Liver (tissue), 9 donors: ENCODE results near the gene GAGE12C. TPM values are rescaled to one million over a fixed set of nuclear protein-coding genes. Genes with fewer than 3 reads are reported as not detected.
"Not testable (repeated sequence)": the region's sequence is repeated elsewhere in the genome, so short reads cannot be mapped to it uniquely, and the experiment has no call there.

Experiments used
- DNase-seq: peaks from one replicate; pipeline ENCODE4 v3.0.0-alpha.2; 2017; ENCODE audit warnings: low spot score
- H3K27ac ChIP-seq, 2 donors: one replicate each; pipeline ENCODE4 v1.7.0; 2013; ENCODE audit warnings: inconsistent platforms in 2 of 2, low read length in 2 of 2, control low read depth in 1 of 2, low read depth in 1 of 2, mild to moderate bottlenecking in 1 of 2
- H3K27me3 ChIP-seq, 4 donors: one replicate each; pipeline versions ENCODE4 v1.6.1 to v1.7.0; 2013; ENCODE audit warnings: low read length in 3 of 4, inconsistent platforms in 1 of 4, mild to moderate bottlenecking in 1 of 4, moderate library complexity in 1 of 4; ENCODE audit not compliant: control insufficient read depth in 4 of 4, insufficient read depth in 4 of 4
- H3K36me3 ChIP-seq, 4 donors: one replicate each; pipeline versions ENCODE4 v1.6.1 to v1.7.0; 2013; ENCODE audit warnings: low read length in 3 of 4, mild to moderate bottlenecking in 3 of 4, low read depth in 1 of 4, moderate library complexity in 1 of 4; ENCODE audit not compliant: control insufficient read depth in 4 of 4, insufficient read depth in 3 of 4
- H3K4me1 ChIP-seq, 4 donors: one replicate each; pipeline versions ENCODE4 v1.6.1 to v1.7.0; 2013; ENCODE audit warnings: low read length in 3 of 4, mild to moderate bottlenecking in 3 of 4, moderate library complexity in 1 of 4; ENCODE audit not compliant: control insufficient read depth in 4 of 4, insufficient read depth in 4 of 4
- H3K4me3 ChIP-seq, 3 donors: one replicate each; pipeline versions ENCODE4 v1.6.1 to v1.7.0; 2013; ENCODE audit warnings: low read length in 3 of 3, control low read depth in 1 of 3, low read depth in 1 of 3, mild to moderate bottlenecking in 1 of 3
- H3K9ac ChIP-seq, 2 donors: one replicate each; pipeline ENCODE4 v1.7.0; 2013; ENCODE audit warnings: low read length in 2 of 2, mild to moderate bottlenecking in 2 of 2, moderate library complexity in 2 of 2, control low read depth in 1 of 2, low read depth in 1 of 2
- H3K9me3 ChIP-seq, 4 donors: one replicate each; pipeline versions ENCODE4 v1.6.1 to v1.7.0; 2013; ENCODE audit warnings: low read length in 3 of 4; ENCODE audit not compliant: control insufficient read depth in 4 of 4
- WGBS: extraction: QIAGEN DNeasy Blood & Tissue Kit; methylation state at CpG from one replicate; pipeline ENCODE4 v1.1.7; 2013; 5-methylcytosine and 5-hydroxymethylcytosine counted together
- polyA plus RNA-seq, 2 donors: library from polyadenylated mRNA; stranded (reverse) in 1 of 2; unstranded in 1 of 2; fragments of 200-250 nt in 1 of 2; fragments of >200 nt in 1 of 2; fragmentation: Nextera tagmentation in 1 of 2; extraction: Ambion mirVana in 1 of 2; gene quantifications; one replicate each; pipeline versions ENCODE4 v1.2.1 to v1.2.3, GENCODE V29; 2013 to 2015
- total RNA-seq, 2 donors: library from RNA; depleted of rRNA; stranded (reverse); fragments of >200 nt; gene quantifications; one replicate each; pipeline ENCODE4 v1.2.3, GENCODE V29; 2014
- donor health status: healthy.
- donor health status: healthy.
- donor health status: healthy.
- donor health status: healthy.
- donor health status: healthy.

Gene GAGE12C
- total RNA-seq (not detected), polyA plus RNA-seq (not detected)

DNA sequence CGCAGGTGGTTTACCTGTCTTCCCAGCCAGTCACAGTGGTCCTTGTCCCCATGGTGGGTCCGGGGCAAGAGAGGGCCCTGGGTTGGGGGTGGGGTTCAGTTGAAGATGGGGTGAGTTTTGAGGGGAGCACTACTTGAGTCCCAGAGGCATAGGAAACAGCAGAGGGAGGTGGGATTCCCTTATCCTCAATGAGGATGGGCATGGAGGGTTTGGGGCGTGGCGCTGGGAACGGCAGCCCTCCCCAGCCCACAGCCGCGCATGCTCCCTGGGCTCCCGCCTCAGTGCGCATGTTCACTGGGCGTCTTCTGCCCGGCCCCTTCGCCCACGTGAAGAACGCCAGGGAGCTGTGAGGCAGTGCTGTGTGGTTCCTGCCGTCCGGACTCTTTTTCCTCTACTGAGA is at the start of gene GAGE12C:
GAGE12C (plus strand) TSS at position 301 of the 400 bp plus-strand sequence. CDS start 1,155 bp downstream, outside the sequence.
- no CpG with 5 or more reads among the region's 16 CpGs for WGBS
- H3K4me3 ChIP-seq, H3K27ac ChIP-seq, DNase-seq, H3K9me3 ChIP-seq, H3K4me1 ChIP-seq, H3K27me3 ChIP-seq, H3K36me3 ChIP-seq, H3K9ac ChIP-seq: not testable (repeated sequence)

DNA sequence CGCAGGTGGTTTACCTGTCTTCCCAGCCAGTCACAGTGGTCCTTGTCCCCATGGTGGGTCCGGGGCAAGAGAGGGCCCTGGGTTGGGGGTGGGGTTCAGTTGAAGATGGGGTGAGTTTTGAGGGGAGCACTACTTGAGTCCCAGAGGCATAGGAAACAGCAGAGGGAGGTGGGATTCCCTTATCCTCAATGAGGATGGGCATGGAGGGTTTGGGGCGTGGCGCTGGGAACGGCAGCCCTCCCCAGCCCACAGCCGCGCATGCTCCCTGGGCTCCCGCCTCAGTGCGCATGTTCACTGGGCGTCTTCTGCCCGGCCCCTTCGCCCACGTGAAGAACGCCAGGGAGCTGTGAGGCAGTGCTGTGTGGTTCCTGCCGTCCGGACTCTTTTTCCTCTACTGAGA is 9.5 kb downstream of the GAGE12C start, which contains the start of gene GAGE12D:
GAGE12D (plus strand) TSS at position 301 of the 400 bp plus-strand sequence. CDS start 1,155 bp downstream, outside the sequence.
- H3K9ac ChIP-seq, H3K36me3 ChIP-seq, H3K4me3 ChIP-seq, H3K27ac ChIP-seq, H3K4me1 ChIP-seq, H3K9me3 ChIP-seq, H3K27me3 ChIP-seq, DNase-seq: not testable (repeated sequence)
- no CpG with 5 or more reads among the region's 16 CpGs for WGBS

DNA sequence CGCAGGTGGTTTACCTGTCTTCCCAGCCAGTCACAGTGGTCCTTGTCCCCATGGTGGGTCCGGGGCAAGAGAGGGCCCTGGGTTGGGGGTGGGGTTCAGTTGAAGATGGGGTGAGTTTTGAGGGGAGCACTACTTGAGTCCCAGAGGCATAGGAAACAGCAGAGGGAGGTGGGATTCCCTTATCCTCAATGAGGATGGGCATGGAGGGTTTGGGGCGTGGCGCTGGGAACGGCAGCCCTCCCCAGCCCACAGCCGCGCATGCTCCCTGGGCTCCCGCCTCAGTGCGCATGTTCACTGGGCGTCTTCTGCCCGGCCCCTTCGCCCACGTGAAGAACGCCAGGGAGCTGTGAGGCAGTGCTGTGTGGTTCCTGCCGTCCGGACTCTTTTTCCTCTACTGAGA is 19.0 kb downstream of the GAGE12C start, which contains the start of gene GAGE12E:
GAGE12E (plus strand) TSS at position 301 of the 400 bp plus-strand sequence. CDS start 1,155 bp downstream, outside the sequence.
- H3K27me3 ChIP-seq, DNase-seq: not testable (repeated sequence)
- no CpG with 5 or more reads among the region's 16 CpGs for WGBS

GRCh38 chrX:49560542-49560941 is 28.6 kb downstream of the GAGE12C start, which contains the start of gene GAGE12F:
TSS of gene GAGE12F (plus strand) at chrX:49560842. CDS start at chrX:49561997, 1,155 bp downstream.
- not testable (repeated sequence) for H3K27me3 ChIP-seq, DNase-seq, H3K4me3 ChIP-seq, H3K27ac ChIP-seq, H3K9me3 ChIP-seq, H3K9ac ChIP-seq, H3K36me3 ChIP-seq, H3K4me1 ChIP-seq
- no CpG with 5 or more reads among the region's 16 CpGs for WGBS

More for the DNA sequence above, 19.0 kb downstream of the GAGE12C start, which contains the start of gene GAGE12E:
- H3K4me1 ChIP-seq, H3K36me3 ChIP-seq, H3K9ac ChIP-seq, H3K4me3 ChIP-seq, H3K27ac ChIP-seq, H3K9me3 ChIP-seq: not testable (repeated sequence)

GRCh38 chrX:49568728-49569127 is 36.8 kb downstream of the GAGE12C start:
- H3K27ac ChIP-seq = not testable (repeated sequence)

GRCh38 chrX:49569152-49569551 is 37.2 kb downstream of the GAGE12C start:
- not testable (repeated sequence) for H3K27me3 ChIP-seq, H3K9ac ChIP-seq, H3K4me1 ChIP-seq, DNase-seq, H3K4me3 ChIP-seq, H3K9me3 ChIP-seq, H3K27ac ChIP-seq, H3K36me3 ChIP-seq
- WGBS = no CpG with 5 or more reads among the region's 13 CpGs

More at GRCh38 chrX:49568728-49569127, 36.8 kb downstream of the GAGE12C start:
- not testable (repeated sequence) for H3K36me3 ChIP-seq, H3K4me3 ChIP-seq, H3K27me3 ChIP-seq, DNase-seq, H3K9me3 ChIP-seq, H3K4me1 ChIP-seq, H3K9ac ChIP-seq
- no CpG with 5 or more reads among the region's 11 CpGs for WGBS

DNA sequence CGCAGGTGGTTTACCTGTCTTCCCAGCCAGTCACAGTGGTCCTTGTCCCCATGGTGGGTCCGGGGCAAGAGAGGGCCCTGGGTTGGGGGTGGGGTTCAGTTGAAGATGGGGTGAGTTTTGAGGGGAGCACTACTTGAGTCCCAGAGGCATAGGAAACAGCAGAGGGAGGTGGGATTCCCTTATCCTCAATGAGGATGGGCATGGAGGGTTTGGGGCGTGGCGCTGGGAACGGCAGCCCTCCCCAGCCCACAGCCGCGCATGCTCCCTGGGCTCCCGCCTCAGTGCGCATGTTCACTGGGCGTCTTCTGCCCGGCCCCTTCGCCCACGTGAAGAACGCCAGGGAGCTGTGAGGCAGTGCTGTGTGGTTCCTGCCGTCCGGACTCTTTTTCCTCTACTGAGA is 38.1 kb downstream of the GAGE12C start, which contains the start of gene GAGE12G:
GAGE12G (plus strand) TSS at position 301 of the 400 bp plus-strand sequence. CDS start 1,155 bp downstream, outside the sequence.
- H3K9ac ChIP-seq, H3K4me1 ChIP-seq, DNase-seq, H3K4me3 ChIP-seq, H3K36me3 ChIP-seq, H3K9me3 ChIP-seq, H3K27me3 ChIP-seq, H3K27ac ChIP-seq: not testable (repeated sequence)
- WGBS = no CpG with 5 or more reads among the region's 16 CpGs

DNA sequence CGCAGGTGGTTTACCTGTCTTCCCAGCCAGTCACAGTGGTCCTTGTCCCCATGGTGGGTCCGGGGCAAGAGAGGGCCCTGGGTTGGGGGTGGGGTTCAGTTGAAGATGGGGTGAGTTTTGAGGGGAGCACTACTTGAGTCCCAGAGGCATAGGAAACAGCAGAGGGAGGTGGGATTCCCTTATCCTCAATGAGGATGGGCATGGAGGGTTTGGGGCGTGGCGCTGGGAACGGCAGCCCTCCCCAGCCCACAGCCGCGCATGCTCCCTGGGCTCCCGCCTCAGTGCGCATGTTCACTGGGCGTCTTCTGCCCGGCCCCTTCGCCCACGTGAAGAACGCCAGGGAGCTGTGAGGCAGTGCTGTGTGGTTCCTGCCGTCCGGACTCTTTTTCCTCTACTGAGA is 47.7 kb downstream of the GAGE12C start, which contains the start of gene GAGE12H:
GAGE12H (plus strand) TSS at position 301 of the 400 bp plus-strand sequence. CDS start 1,155 bp downstream, outside the sequence.
- not testable (repeated sequence) for H3K4me1 ChIP-seq, H3K27ac ChIP-seq, H3K36me3 ChIP-seq, H3K27me3 ChIP-seq, H3K9ac ChIP-seq, DNase-seq, H3K9me3 ChIP-seq, H3K4me3 ChIP-seq
- WGBS = no CpG with 5 or more reads among the region's 16 CpGs
